NCI-H1092 treated with DMSO at 0.1 percent for 48 hours (cell line): ENCODE results near the gene MTIF3.

Experiments
- DNase-seq: peaks from one replicate; lab custom pipeline; 2025; lab: John Stamatoyannopoulos, UW

The MTIF3 gene

GRCh38 chr13:27455331-27455855 lies 5.0 kb upstream of the MTIF3 start:
- no peak for DNase-seq

DNA sequence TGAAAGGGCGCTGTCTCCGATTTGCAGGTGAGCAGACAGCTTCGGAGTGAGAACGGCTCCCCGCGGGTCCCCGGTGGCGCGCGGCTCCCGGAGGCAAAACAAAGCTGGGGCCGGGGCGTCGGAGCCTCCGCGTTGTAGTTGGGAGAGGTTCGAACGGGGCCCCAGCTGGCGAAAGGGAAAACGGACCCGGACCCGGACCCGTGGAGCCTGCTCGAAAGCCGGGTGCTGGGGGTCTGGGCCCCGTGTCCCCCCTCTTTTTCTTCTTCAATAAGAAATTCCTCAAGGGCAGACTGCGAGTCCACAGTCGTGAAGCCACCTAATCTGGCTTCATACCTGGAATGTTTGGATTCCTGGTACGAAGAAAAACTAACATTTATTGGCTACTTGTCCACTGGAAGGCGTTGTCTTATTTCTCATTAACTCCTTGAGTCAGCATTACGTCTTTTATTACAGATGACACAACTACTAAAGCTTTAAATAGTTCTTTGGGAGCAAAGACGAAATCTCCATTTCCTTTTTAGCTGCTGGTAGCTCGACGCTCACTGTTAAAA lies 632 bp upstream of the MTIF3 start:
- no peak for DNase-seq

DNA sequence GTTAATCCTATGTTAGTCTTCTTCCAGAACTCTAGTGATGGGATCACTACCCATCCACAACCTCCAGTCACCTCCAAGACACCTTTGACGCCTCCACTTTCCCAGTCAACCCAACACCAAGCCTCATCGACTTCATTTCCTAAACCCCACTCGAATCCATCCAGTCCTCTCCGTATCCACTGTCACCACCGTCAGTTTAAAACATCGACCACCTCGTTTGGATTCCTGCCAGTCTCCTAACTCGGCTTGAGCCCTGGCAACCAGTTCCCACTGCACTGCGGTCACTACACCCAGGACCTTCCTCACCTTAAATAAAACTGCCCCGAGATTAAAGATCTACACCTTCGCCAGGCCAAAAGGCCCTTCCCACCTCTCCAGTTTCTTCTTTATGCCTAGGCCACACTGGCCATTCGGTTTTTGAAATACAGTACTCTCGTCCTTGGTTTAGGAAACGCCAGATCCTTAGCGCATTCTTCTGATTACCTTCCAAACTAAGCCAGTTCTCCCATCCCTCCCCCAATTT lies 1.2 kb downstream of the MTIF3 start:
- no peak for DNase-seq

GRCh38 chr13:27448308-27448707 lies 2.1 kb downstream of the MTIF3 start:
- DNase-seq = no peak

DNA sequence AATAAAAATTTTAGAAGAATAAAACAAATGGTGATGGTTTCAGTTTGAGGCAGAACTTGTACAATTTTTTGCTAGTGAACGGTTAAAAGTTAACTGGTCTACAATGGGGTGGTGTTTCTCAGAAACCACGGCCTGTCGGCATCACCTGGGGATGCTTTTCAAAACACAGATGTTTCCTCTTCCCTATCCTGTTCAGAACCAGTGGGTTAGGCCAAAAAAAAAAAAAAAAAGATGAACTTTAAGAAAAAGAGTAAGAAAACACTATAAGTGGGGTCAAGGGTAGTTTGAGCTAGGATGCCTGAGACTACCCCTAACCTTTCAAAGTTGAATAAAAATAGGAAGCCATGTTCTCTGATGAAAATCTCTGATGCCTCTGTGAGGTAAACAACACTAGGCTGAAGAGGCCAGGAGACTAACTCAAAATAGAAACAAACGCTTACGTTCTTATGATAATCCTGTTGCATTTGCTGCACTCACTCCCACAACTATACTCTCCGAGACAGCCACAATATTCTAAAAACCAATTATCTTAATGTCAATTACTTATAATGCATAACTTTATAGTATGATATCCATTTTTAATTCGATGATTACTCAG lies 3.3 kb downstream of the MTIF3 start:
- DNase-seq = no peak

DNA sequence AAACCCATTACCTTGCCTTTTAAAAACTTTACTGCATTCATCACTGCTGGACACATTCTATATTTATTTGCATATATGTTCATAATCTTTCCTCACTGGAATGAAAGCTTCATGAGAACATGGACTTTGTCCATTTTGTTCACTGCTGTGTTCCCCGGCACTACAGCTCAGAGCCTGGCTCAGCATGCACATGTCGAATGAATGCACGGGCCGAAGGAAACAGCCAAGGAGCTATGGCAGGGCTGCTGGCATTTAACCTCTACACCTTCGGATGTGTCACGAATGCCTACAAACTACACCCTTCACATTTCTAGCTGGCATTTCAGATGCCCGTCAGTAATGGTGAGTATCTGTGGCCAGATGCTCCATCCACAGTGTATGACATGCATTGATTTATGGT lies 7.6 kb downstream of the MTIF3 start:
- DNase-seq = no peak

GRCh38 chr13:27442071-27442647 lies 8.2 kb downstream of the MTIF3 start:
- no peak for DNase-seq

DNA sequence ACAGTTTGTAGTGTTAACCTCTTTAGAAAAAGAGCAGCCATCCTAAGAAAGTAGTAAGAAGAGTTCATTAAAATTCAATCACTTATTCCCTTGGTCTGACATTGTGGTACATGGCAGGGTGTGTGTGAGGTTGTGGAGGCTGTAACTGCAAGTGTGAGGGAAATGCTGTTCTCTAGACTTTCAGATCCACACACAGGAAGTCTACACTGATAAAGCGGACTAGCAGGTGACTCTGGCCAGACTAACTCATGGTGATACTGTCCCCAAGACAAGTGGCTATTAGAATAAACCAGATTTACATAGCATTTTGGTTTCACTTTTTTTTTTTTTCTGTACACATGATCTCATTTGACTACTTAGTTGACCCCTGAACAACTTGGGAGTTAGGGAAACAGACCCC lies 10.0 kb downstream of the MTIF3 start:
- DNase-seq = no peak

- DNase-seq = no peak
Measured at GRCh38 chr13:27437126-27437525, 13.2 kb downstream of the MTIF3 start.

DNA sequence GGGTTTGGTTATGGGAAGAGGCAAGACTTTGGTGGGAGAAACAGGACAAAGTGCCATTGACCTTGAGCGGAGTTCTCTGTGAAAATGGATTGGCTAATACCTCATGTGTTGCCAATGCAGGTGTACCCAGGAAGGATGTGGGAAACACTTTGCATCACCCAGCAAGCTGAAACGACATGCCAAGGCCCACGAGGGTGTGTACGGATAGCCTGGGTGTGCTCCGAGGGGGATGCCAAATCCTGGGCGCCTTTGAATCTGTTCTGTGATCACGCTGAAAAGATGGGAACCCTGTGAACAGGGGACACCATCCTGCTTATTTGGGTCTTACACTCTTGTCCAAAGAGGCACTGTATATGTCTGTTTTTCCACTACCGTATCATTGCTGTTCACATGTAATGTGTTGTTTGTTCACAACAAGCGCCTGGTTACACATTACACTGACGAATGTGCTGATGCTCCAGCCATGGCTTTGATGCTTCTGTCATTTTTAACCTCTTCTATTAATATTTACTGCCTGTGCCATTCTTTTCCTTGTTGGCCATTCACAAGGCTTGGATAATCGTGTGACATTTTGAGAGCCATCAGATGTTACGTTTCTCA lies 17.7 kb downstream of the MTIF3 start:
- DNase-seq = no peak

- no peak for DNase-seq
Measured at GRCh38 chr13:27432180-27432579, 18.2 kb downstream of the MTIF3 start.

GRCh38 chr13:27428160-27428559 lies 22.2 kb downstream of the MTIF3 start:
- DNase-seq = no peak

- DNase-seq = no peak
Measured at GRCh38 chr13:27427641-27428040, 22.7 kb downstream of the MTIF3 start.

DNA sequence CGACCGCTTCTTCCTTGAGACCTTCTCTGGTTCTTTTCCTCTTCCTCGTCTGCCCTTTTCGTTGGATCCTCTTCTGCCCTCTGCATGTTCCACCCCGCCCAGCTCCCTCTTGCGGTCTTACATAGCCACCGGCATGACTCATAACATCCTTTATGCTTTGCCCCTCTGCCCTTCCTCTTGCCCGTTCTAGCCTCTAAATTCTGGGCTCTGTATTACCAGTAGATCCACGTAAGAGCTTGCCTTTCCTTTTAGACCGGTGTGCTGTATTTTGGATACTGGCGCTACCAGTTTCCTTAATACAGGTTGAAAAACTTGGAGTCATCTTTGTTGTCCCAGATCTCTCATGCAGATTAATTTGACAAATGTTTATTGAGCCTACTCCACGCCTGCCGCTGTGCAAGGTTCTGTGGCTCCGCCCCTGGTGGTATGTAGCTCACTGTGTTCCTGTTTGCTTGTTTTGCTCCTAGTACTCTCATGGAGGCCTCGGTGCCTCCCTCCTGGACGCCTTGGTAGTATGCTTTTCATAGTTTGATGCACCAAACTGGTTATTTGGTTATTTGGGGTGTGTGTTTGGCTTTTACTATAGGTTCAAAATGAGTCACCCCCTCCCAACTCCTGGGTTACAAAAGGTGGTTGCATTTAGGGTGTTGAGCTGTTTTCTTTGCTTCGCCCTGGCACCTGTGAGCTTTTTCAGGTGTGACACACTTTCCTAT lies 24.3 kb downstream of the MTIF3 start:
- peak; percentile 68 for DNase-seq

GRCh38 chr13:27425158-27425917 lies 25.0 kb downstream of the MTIF3 start:
- DNase-seq = no peak

- DNase-seq = peak; percentile 91
Measured at GRCh38 chr13:27424246-27425157, 25.9 kb downstream of the MTIF3 start, which contains the start of gene GTF3A. Gene GTF3A (plus strand): TSS chr13:27424619.

GRCh38 chr13:27423333-27423732 lies 27.0 kb downstream of the MTIF3 start:
- peak; percentile 23 for DNase-seq

DNA sequence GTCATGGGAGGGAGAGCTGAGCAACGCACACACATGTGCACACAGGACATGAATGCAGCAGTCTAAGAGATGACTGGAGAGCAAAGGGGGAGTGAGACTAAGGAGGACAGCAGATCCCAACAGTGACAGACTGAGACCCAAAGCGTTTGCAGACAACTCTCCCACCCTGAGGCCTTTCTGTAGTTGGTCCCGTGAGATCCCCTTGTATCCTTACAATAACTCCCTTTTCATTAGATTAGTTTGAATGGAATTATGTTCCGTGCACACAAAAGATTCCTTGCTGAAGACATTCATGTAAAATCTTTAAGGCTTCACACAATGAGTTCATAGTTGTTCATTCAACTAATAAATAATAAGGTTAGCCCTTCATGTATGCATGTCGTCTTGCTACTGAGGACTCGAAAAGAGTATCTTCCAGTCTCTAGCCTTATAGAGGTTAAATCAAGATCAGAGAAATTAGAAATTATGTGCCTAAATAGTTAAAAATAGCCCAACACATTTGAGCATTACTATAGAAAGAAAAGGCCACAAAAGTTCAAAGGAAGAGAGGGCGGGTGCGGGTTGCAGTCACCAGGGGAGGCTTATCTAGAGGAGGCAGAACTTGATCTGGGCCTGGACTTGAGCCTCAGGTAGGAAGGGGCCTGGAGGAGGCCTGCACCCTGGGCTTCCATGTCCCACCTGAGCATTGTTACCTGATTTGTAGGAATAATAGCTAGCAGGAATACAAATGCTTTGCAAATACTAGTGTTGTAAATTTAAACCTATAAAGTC lies 29.1 kb downstream of the MTIF3 start:
- DNase-seq = no peak

DNA sequence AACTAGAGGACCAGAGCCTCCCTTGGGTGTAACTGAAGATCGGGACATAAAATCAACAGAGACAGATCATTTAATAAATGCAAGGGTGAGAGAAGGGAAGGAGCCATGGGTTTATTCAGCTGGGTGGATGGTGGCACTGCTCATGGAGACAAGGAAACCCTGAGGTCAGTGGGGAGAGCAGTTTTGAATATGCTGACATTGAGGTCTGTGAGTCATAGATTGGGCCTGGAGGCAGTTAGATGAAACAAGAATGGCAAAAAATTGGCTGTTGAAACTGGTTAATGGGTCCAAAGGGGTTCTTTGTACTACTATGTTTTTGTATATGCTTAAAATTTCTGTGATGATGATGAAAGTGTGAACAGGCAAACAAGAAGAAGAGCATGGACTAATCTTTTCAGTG lies 31.0 kb downstream of the MTIF3 start:
- DNase-seq = no peak

DNA sequence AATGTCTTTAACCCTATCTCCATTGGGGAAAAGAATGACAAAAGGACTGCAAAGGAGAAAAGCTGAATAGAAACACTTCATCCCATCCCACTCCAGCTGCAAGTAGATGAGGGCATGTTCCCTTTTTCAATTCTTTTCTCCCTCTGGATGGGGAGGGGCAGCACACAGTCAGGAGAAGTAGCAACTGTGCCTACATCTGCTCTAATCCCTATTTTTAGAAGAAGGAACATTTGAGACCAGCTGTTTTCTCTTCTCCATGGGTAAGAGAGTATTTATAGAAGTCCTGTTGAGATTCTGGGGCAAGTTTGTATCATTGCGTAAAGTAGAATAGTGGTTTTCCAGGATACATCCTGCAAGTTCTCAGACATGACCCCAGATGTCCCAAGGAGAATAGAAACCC lies 35.2 kb downstream of the MTIF3 start:
- no peak for DNase-seq
